K562 (cell line): ENCODE measurements around the gene KCNJ5. TPM values are rescaled to one million over a fixed set of nuclear protein-coding genes. Genes with fewer than 3 reads are reported as not detected.

ENCODE experiments used
- ATAC-seq: fragments of 200-7000 bp; cut with Tn5 transposase; 3 replicates; pipeline ENCODE4 v1.9.1; 2020; ENCODE audit warnings: moderate library complexity
- BruUV-seq: library from RNA; stranded (reverse); fragments of 400-500 nt; replicated peaks from 2 replicates; lab custom pipeline; 2021; lab: Mats Ljungman, UMichigan
- CTCF ChIA-PET: fragments of 300-600 bp; formaldehyde crosslinking; extraction: SDS; loops from one replicate; lab custom pipeline; 2021; ENCODE audit warnings: low intra/inter-chr PET ratio; lab: Yijun Ruan, JAX
- POLR2A ChIA-PET: fragments of 300-600, 350-650 bp; sonication (Branson Sonifier 250); formaldehyde crosslinking; extraction: SDS; loops from one replicate; lab custom pipeline; 2021; ENCODE audit warnings: antibody characterized with exemption, inconsistent platforms; lab: Yijun Ruan, JAX
- DNase-seq, 4 experiments: peaks; one replicate each; pipeline versions ENCODE4 v3.0.0 to v3.0.0-alpha.2; 2011 to 2018; ENCODE audit warnings: low spot score in 3 of 4, mixed read lengths in 3 of 4; ENCODE audit errors: extremely low read depth in 1 of 4
- FAIRE-seq: peaks from 2 replicates; lab custom pipeline; 2011; peaks lifted over from hg19 to GRCh38; lab: Jason Lieb, UNC
- H2AFZ ChIP-seq: 2 replicates; pipeline ENCODE4 v1.6.0; 2011; ENCODE audit warnings: low read depth, low read length, control low read depth, inconsistent platforms
- H3K27ac ChIP-seq: fragments of 200-600 bp; 3 replicates; pipeline ENCODE4 v1.8.0; 2011; ENCODE audit warnings: low read depth, mild to moderate bottlenecking, control low read depth, inconsistent platforms, low read length, moderate library complexity, mixed read lengths; ENCODE audit errors: extremely low read depth
- H3K27me3 ChIP-seq, 2 experiments: fragments of 300-600 bp in 1 of 2; 2 replicates in 1 of 2; 3 replicates in 1 of 2; pipeline versions ENCODE4 v1.6.0 to v1.8.0; 2011; ENCODE audit warnings: inconsistent platforms in 2 of 2, low read length in 2 of 2, mild to moderate bottlenecking in 1 of 2, mixed read lengths in 1 of 2, moderate library complexity in 1 of 2; ENCODE audit not compliant: control insufficient read depth in 2 of 2, insufficient read depth in 2 of 2
- H3K36me3 ChIP-seq: fragments of 300-600 bp; 3 replicates; pipeline ENCODE4 v1.8.0; 2011; ENCODE audit warnings: mild to moderate bottlenecking, low read length, inconsistent platforms; ENCODE audit not compliant: control insufficient read depth, insufficient read depth
- H3K4me1 ChIP-seq, 2 experiments: fragments of 200-600 bp in 1 of 2; replicated peaks in 1 of 2; 2 replicates in 1 of 2; 3 replicates in 1 of 2; pipeline versions ENCODE4 v1.5.1 to v1.8.0; 2011; ENCODE audit warnings: inconsistent platforms in 2 of 2, low read length in 2 of 2, mild to moderate bottlenecking in 1 of 2, mixed read lengths in 1 of 2, moderate library complexity in 1 of 2; ENCODE audit not compliant: control insufficient read depth in 2 of 2, insufficient read depth in 2 of 2
- H3K4me2 ChIP-seq: 2 replicates; pipeline ENCODE4 v1.6.1; 2011; ENCODE audit warnings: low read length, control low read depth, inconsistent platforms, mixed read lengths; ENCODE audit not compliant: insufficient read depth
- H3K4me3 ChIP-seq: fragments of 200-600 bp; sonication (generic), shearing (Covaris generic); 2 replicates; pipeline ENCODE4 v1.5.1; 2016; ENCODE audit warnings: control low read depth, inconsistent platforms
- H3K79me2 ChIP-seq: fragments of 200-600 bp; 3 replicates; pipeline ENCODE4 v1.8.0; 2011; ENCODE audit warnings: low read length, inconsistent platforms; ENCODE audit not compliant: control insufficient read depth, insufficient read depth
- H3K9ac ChIP-seq, 2 experiments: 2 replicates each; pipeline versions ENCODE4 v1.6.0 to v1.6.1; 2011; ENCODE audit warnings: low read depth in 2 of 2, low read length in 2 of 2, control low read depth in 1 of 2, inconsistent platforms in 1 of 2, mild to moderate bottlenecking in 1 of 2, mixed read lengths in 1 of 2; ENCODE audit not compliant: insufficient read depth in 1 of 2
- H3K9me1 ChIP-seq: one replicate; pipeline ENCODE4 v1.6.0; 2011; ENCODE audit warnings: inconsistent platforms, mild to moderate bottlenecking, low read length, moderate library complexity; ENCODE audit not compliant: control insufficient read depth, insufficient read depth
- H3K9me3 ChIP-seq: replicated peaks from 2 replicates; pipeline ENCODE4 v1.5.1; 2011; ENCODE audit warnings: low read depth, low read length, inconsistent platforms; ENCODE audit not compliant: control insufficient read depth, insufficient read depth
- H4K20me1 ChIP-seq: replicated peaks from 2 replicates; pipeline ENCODE4 v1.6.1; 2011; ENCODE audit warnings: low read length, inconsistent platforms, mixed read lengths; ENCODE audit not compliant: control insufficient read depth, insufficient read depth
- DMBX1 ChIP-seq: fragments of 250-450 bp; sonication (Bioruptor Pico); IDR thresholded peaks from 2 replicates; pipeline ENCODE4 v1.8.0; 2022; ENCODE audit warnings: inconsistent platforms, mild to moderate bottlenecking, moderate library complexity, borderline replicate concordance
- NFYB ChIP-seq: IDR thresholded peaks from 2 replicates; pipeline ENCODE4 v1.6.1; 2011; ENCODE audit warnings: mild to moderate bottlenecking, moderate library complexity; ENCODE audit not compliant: insufficient read length; ENCODE audit errors: extremely low read depth
- RFX1 ChIP-seq: fragments of 450-650 bp; IDR thresholded peaks from 2 replicates; pipeline ENCODE4 v1.6.1; 2016; ENCODE audit warnings: mild to moderate bottlenecking, moderate library complexity
- ZFX ChIP-seq: sonication (generic); formaldehyde crosslinking; IDR thresholded peaks from 2 replicates; pipeline ENCODE4 v1.8.0; 2022; ENCODE audit warnings: mild to moderate bottlenecking, missing genetic modification reagents, moderate library complexity
- ZNF354B ChIP-seq: fragments of 250-450 bp; sonication (Bioruptor Pico); IDR thresholded peaks from 2 replicates; pipeline ENCODE4 v1.4.0; 2020
- whole genome bisulfite sequencing: fragments of 100-300 bp; shearing (Covaris generic); methylation state at CpG from one replicate; pipeline ENCODE4 v1.1.6; 2016; ENCODE audit warnings: low coverage, mixed read lengths; ENCODE audit not compliant: insufficient coverage; ENCODE audit errors: missing lambda C conversion rate; 5-methylcytosine and 5-hydroxymethylcytosine counted together
- in situ Hi-C: fragments of 300-500 bp; cut with MboI; formaldehyde crosslinking; loops from 4 replicates; pipeline ENCODE4 v1.15.0; 2018; ENCODE audit warnings: inconsistent platforms, mixed read lengths
- intact Hi-C: fragments of 100-400 bp; cut with micrococcal nuclease; formaldehyde crosslinking; loops from 2 replicates; pipeline ENCODE4 v1.14.2; 2022
- polyA plus RNA-seq, 8 experiments: library from polyadenylated mRNA; depleted of rRNA in 4 of 8; stranded (reverse) in 5 of 8; unstranded in 3 of 8; fragments of >200 nt; fragmentation: Nextera tagmentation in 2 of 8; fragmentation: Illumina TruSeq in 1 of 8; extraction: Ambion mirVana in 2 of 8; extraction: Trizol in 1 of 8; gene quantifications; 2 replicates each; pipeline versions ENCODE4 v1.2.1 to v1.2.3, GENCODE V29; 2011 to 2014; ENCODE audit warnings: inconsistent platforms in 1 of 8, missing spikeins in 1 of 8
- total RNA-seq, 7 experiments: library from RNA; depleted of rRNA in 6 of 7; stranded (reverse); fragments of >200 nt in 6 of 7; fragmentation: Illumina TruSeq in 2 of 7; extraction: Trizol in 2 of 7; gene quantifications; 2 replicates each; pipeline versions ENCODE4 v1.2.1 to v1.2.3, GENCODE V29; 2011 to 2021; ENCODE audit warnings: low replicate concordance in 1 of 7
- TF ChIP-seq, protein P1 (sequence below), 2 experiments: IDR thresholded peaks in 1 of 2; conservative IDR thresholded peaks in 1 of 2; 2 replicates each; pipeline ENCODE4 v1.6.1; 2016; ENCODE audit warnings: low read depth in 2 of 2, mild to moderate bottlenecking in 1 of 2, missing compliant biosample characterization in 1 of 2, missing genetic modification characterization in 1 of 2, moderate library complexity in 1 of 2

The KCNJ5 gene
- total and polyA plus RNA-seq, 9 of the 15 experiments (the other 6 are each of a cell fraction or from before 2014, with no cell fraction given): 0.04 TPM; not detected in 8

- Histone ChIP-seq H3K4me3 (no peak overlapping the region), H3K27me3 (no peaks in the 10 kb centered on the region), H3K9me1 (no peaks in the 10 kb centered on the region), H3K79me2 (no peaks in the 10 kb centered on the region), H4K20me1 (no peaks in the 10 kb centered on the region), H2AFZ (no peak overlapping the region), H3K9me3 (no peaks in the 10 kb centered on the region), H3K36me3 (no peaks in the 10 kb centered on the region), H3K27ac (no peak overlapping the region), H3K4me2 (no peak overlapping the region), H3K4me1 (no peaks in the 10 kb centered on the region), H3K9ac (no peak overlapping the region)
- DNase-seq: no peak
- no peak for ATAC-seq
- FAIRE-seq: no peak
- CTCF ChIA-PET: no interaction called here
- in situ Hi-C loops (no loop called here), intact Hi-C loops (no loop called here)
- POLR2A ChIA-PET: interaction anchor here (1.0 kb wide), 1 partner anchor 14 kb away, joined by 3 read pairs; no protein-coding TSS in a partner anchor
- TF ChIP-seq NFYB: no peak
- no peak for TF ChIP-seq ZNF354B (CRISPR knock-in tag)
- TF ChIP-seq, protein P1, sequence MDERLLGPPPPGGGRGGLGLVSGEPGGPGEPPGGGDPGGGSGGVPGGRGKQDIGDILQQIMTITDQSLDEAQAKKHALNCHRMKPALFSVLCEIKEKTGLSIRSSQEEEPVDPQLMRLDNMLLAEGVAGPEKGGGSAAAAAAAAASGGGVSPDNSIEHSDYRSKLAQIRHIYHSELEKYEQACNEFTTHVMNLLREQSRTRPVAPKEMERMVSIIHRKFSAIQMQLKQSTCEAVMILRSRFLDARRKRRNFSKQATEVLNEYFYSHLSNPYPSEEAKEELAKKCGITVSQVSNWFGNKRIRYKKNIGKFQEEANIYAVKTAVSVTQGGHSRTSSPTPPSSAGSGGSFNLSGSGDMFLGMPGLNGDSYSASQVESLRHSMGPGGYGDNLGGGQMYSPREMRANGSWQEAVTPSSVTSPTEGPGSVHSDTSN (CRISPR knock-in tag; IDR thresholded peaks at IDR 0.05; ENCODE audit: low read depth): no peak
- TF ChIP-seq, protein P1 (tag; conservative IDR thresholded peaks at IDR 0.05; ENCODE audit: low read depth): no peak
- TF ChIP-seq DMBX1: no peak
- TF ChIP-seq RFX1: 0 out of 2 replicates have a peak, but pooled peaks have one; percentile 33
- no peak for TF ChIP-seq ZFX (CRISPR knock-in tag)
- no TSS peak for BruUV-seq
- 0% methylated on average over 6 of the region's 6 CpGs for WGBS
Observed at GRCh38 chr11:128871168-128871610, 20.0 kb upstream of the KCNJ5 start.
